ENCODE results near the gene OR14J1.

DNA sequence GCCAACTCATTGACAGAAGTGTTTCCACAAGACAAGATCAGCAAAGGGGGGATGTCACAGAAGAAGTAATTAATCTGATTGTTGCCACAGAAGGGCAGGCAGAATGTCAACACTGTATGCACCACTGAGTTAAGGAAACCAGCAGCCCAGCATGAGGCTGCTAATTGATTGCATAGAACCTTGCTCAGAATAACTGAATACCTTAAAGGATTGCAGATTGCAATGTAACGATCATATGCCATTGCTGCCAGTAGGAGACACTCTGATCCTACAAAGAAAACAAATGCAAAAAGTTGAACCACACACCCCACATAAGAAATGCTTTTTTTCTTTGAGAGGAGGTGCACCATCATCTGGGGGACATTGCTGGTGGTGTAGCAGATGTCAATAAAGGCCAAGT is 54.1 kb downstream of the OR14J1 start:
- no peak for TF ChIP-seq GATA3 (IDR thresholded peaks at IDR 0.05; ENCODE audit: low read depth, low read length)
- TF ChIP-seq GATA2 (IDR thresholded peaks at IDR 0.05; ENCODE audit: low read depth, low read length): no peak
